ENCODE measurements around the gene HSPA1A.
"Not testable (repeated sequence)": the region's sequence is repeated elsewhere in the genome, so short reads cannot be mapped to it uniquely, and the experiment has no call there.

The HSPA1A gene

GRCh38 chr6:31781244-31782125 is 33.9 kb upstream of the HSPA1A start:
- no peak for DNase-seq

- no peak for DNase-seq
Measured at GRCh38 chr6:31782126-31782855, 33.1 kb upstream of the HSPA1A start.

- DNase-seq: no peak
Measured at GRCh38 chr6:31784098-31784925, 31.0 kb upstream of the HSPA1A start.

GRCh38 chr6:31785475-31785874 is 29.9 kb upstream of the HSPA1A start:
- DNase-seq: no peak

GRCh38 chr6:31791324-31792089 is 23.8 kb upstream of the HSPA1A start:
- peak in 1 of 4 experiments; percentile 16 for DNase-seq

GRCh38 chr6:31792090-31792374 is 23.3 kb upstream of the HSPA1A start:
- DNase-seq: no peak

- no peak for DNase-seq
Measured at GRCh38 chr6:31792761-31793171, 22.6 kb upstream of the HSPA1A start.

GRCh38 chr6:31793927-31794245 is 21.5 kb upstream of the HSPA1A start:
- not testable (repeated sequence) for DNase-seq

- no peak for DNase-seq
Measured at GRCh38 chr6:31794294-31794865, 21.0 kb upstream of the HSPA1A start.

- DNase-seq: no peak
Measured at GRCh38 chr6:31794866-31795615, 20.3 kb upstream of the HSPA1A start.

- DNase-seq: peak; percentile 58 to 83 (median 70)
Measured at GRCh38 chr6:31795616-31796298, 19.6 kb upstream of the HSPA1A start, which contains the start of gene VARS1. Gene VARS1, minus strand, starts transcription at chr6:31795752. Its CDS starts 535 bp downstream, at chr6:31795217.

- no peak for DNase-seq
Measured at GRCh38 chr6:31796993-31797385, 18.4 kb upstream of the HSPA1A start.

GRCh38 chr6:31797588-31797987 is 17.8 kb upstream of the HSPA1A start:
- no peak for DNase-seq

GRCh38 chr6:31799781-31800180 is 15.6 kb upstream of the HSPA1A start:
- DNase-seq: no peak

- not testable (repeated sequence) for DNase-seq
Measured at GRCh38 chr6:31801031-31801927, 14.1 kb upstream of the HSPA1A start.

GRCh38 chr6:31805939-31806469 is 9.3 kb upstream of the HSPA1A start:
- DNase-seq: no peak

GRCh38 chr6:31806470-31807272 is 8.7 kb upstream of the HSPA1A start, which contains the start of gene LSM2:
Gene LSM2, minus strand, starts transcription at chr6:31806966. Its CDS starts 209 bp downstream, at chr6:31806757.
- DNase-seq: peak; percentile 83 to 95 (median 89)

- not testable (repeated sequence) for DNase-seq
Measured at GRCh38 chr6:31808599-31808998, 6.7 kb upstream of the HSPA1A start.
